Occipital lobe (tissue), 2 donors: Measurements from ENCODE around the gene AMER2. TPM values are rescaled to one million over a fixed set of nuclear protein-coding genes. Genes with fewer than 3 reads are reported as not detected.
"Not testable (repeated sequence)": the region's sequence is repeated elsewhere in the genome, so short reads cannot be mapped to it uniquely, and the experiment has no call there.

ENCODE experiments used
- DNase-seq: peaks from one replicate; lab custom pipeline; 2025; lab: John Stamatoyannopoulos, UW
- total RNA-seq: library from RNA; depleted of rRNA; stranded (reverse); fragments of >200 nt; gene quantifications from one replicate; pipeline ENCODE4 v1.2.3, GENCODE V29; 2014

The AMER2 gene
- total RNA-seq, 1 donor from 2014 or later, result 161 TPM

DNA sequence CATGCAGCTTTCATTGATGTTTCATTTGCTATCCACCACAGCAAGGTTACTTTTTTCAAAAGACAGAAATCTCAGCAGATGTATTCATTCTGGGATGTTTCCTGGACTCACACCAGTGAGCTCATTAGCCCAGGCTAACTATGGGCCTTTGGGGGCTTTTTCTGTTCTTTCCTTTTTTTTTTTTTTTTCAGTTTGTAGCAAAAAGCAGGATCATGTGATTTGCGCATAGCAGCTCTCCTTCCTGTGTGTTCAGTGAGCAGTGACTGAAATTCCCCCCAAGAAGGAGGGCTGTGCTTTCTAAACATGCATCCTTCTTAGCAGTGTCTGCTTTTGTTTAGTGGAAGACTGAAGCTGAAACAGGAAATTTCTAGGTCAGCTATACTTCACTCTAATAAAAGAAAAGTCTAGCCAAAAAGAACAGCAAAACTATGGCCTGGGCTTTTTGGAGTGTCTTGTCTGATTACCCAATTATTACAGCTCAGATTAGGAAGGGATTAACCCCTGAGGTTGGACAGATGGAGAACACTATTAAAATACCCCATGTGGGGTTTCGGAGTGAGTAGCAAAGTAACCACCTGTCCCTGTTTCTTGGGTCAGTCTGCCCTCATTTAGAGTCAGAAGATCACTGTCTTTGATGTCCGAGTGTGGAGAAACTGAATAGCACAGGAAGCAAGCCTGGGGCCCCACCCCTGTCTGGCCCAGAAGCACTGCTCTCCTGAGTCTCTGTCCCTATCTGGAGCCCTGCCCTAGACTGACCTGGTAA is 8.9 kb upstream of the AMER2 start:
- DNase-seq, result no peak

DNA sequence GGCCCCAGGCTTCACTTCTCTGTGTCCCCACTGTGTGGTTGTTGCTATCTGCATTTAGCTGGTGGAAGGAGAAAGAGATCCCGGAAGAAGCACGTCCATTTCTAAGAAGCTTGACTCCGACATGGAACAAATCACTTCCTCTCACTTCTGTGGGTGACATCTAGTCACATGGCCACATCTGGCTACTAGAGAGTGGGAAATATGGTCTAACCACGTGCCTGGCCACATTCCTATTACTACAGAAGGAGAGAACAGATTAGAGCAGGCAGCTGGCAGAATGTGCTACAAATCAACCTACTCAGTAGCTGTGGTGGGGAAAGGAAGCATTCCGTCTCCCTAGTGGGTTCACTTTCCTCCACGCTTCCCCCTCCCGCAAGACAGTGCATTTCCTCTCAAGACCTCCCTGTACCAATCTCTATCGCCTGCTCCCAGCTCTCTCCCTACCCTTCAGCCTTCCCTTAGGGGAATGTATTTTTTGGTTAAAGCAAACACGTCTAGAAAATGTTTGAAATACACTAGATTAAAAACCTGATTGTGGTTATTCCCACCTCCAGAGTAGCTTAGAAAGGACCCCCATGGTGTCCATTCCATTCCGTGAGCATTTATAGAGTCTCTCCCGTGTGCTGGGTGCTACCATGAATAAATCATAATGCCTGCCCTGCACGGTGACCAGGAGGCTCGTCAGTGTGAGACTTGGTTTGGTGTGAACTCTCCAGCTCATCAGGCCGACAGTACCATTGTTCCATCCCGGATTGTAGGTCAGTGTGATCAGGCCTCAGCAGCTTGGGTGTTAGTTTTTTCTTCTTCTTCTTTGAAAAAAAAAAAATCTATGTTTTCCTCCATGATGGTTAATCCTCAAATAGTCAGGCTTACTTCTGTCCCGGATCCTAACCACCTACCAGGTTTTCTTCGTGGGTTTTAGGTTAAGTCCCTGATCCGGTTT is 8.0 kb upstream of the AMER2 start:
- DNase-seq, result no peak

DNA sequence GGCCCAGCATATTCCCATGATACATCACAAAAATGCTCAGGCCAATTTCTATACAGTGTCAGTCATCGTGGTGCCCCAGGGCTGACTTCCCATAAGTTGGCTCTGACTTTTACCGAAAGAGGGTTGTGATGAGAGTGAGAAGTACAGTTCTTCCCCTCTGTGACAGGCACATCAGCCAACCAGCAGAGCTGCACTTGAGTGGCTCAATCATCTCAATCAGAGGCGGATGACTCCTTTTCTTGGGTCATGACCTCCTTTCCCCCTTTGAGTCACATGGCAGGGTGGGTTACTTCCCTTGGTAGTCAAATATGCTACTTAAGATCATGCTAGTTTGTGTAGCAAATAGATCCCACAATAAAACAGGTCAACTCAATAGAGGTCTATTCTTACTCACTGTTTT is 6.9 kb upstream of the AMER2 start:
- DNase-seq, result no peak

DNA sequence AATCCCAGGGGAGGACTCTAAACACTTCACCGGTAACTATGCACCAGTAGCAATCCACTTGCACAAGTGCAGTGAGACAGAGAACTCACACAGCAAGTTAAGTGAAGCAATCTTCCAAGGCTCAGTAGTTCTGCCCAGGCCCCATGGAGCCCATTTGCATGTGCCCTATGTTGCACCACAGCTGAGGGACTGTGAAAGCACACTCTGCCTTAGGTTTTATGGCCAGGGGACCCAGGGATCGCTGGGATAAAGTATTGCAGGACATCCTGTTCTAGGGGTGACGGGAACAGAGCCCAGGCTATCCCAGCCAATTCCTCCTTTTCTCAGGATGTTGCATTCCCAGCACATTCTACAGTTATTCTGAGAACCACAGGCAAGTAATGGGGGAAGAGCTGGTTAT is 6.0 kb upstream of the AMER2 start:
- DNase-seq, result no peak

DNA sequence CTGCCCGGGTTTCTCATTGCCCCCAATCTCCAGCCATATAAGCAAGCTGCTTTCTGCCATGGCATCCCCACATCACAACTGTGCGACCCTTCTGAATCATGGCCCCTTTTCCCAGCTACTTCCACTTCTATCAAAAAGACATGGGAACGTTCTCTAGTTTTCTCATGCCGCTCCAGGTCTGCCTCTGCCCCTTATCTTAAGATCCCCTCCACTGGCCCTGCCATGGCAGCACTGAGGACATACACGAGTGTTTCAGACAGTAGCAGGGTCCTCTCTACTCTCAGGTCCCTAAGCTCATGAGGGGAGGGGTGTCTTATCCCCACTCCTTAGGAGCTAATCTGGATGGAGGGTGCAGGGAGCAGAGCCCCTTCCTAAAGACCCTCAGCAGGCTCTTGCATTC is 5.5 kb upstream of the AMER2 start:
- DNase-seq, result no peak

DNA sequence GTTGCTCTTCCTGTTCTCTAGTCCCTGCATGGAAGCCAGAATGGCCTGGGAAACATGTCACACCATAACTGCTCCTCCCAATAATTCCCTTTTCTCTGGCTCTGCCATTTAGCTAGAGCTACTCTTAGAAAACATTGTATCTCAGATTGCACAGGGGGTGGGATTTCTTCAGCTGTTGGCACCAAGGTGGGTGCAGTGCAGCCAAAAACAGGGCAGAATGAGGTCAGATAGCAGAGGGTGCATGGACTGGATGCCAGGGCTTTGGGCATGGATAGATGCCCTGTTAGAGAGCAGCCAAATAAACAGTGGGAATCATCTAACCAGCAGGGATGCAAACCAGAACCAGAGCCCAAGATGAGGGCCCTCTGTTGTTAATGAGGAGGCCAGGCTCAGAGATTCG is 4.9 kb upstream of the AMER2 start:
- DNase-seq, result peak; percentile 20

DNA sequence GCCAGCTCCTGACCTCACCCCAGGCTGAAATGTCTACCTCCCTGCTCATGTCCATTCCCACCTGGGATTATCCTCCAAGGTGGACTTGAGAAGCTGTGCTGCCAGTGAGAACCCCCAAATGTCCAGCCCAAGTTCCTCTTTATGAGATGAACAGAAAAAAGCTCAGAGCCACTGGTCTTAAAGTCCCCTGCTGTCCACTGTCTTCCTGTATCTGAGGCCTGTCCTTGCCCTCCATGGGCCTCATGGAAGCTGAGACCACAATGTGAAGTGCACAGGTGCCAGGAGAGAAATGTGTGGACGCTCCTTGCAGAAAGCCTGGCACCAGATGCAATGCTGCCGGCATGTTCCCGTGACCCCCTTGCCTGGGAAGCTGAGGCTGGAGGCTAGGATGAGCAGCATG is 3.3 kb upstream of the AMER2 start:
- no peak for DNase-seq

DNA sequence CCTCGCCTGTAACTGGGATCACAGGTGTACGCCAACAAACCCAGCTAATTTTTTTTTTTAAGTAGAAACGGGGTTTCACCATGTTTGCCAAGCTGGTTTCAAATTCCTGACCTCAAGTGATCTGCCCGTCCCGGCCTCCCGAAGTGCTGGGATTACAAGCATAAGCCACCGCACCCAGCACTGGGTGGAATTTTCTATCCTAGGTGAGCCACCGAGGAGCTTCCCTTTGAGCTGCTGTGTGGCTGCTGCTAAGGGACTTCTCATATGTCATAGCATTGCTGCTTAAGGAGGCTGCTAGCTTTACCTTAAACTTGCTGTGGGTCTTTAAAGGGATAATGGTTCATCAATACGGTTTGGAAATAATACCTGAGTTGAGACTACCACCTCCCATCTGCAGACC is 2.9 kb upstream of the AMER2 start:
- no peak for DNase-seq

DNA sequence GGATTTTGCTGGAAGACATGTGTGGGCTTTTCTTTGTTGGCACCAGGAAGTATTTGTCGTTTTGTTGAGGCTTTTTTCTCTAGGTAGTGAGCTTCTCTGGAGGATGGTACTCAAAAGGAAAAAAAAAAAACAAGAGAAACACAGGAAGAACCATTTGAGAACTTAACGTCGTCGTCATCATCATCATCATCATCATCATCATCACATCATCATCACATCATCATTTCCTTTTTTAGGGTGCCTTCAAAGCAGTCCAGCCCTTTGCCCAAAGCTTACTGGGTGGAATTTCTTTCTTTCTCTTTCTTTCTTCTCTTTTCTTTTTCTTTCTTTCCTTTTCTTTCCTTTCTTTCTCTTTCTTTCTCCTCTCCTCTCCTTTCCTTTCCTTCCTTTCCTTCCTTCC is 2.2 kb upstream of the AMER2 start:
- no peak for DNase-seq

DNA sequence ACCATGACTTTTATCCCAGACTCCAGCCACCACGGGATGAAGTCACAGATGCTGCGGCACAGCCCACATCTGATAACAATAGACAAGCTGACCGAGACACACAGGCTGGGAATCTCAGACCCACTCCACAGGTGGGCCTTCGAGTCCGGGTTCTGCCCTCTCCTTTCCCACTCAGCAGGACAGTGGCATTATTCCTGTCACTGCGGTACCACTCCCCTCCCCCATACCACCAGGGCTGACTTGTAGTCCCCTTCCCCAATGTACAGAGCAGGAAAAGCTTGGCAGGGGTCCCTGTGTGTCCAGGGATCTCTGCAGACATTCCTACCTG is 179 bp upstream of the AMER2 start:
- DNase-seq, result no peak

DNA sequence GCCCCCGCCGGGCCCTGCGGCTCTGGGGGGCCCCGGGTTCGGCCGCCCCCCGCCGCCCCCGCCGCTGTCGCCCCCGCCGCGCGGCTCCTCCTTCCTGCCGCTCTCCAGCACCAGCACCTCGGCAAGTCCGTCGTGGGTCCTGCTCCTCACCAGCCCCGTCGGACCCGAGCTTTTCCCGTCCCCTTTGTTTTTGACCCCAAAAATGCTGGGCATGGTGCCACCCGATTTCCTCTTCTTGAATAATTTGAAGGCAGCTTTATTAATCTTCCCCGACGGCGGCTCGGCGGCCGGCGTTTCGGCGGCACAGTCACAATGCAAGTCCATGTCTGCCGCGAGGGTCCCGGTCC is 945 bp downstream of the AMER2 start:
- no peak for DNase-seq

DNA sequence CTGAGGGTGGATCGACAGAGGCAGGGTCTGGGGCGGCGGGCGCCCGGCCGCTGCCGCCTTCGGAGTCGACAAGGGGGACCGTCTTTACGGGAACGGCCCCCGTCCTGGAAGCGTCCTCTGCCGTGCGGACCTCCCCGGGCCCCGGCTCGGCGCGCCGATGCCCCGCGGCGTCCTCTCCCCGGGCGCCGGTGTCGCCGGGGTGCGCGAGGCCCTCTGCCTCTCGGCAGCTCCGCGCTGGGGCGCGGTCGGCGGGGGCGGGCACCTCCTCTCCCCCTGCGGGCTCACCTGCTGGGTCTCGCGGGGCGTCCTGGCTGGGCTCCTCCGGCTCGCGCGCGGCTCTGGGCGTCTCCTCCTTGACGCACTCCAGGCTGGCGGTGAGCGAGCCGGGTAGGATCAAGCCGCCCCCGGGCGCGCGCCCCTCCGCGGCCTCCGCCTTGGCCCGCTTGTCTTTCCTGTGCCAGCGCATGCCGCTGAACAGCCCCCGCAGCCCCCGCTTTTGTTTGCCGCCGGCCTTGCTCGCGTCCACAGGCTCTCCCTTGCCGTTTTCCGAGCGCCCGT is 1.5 kb downstream of the AMER2 start:
- peak; percentile 72 for DNase-seq

DNA sequence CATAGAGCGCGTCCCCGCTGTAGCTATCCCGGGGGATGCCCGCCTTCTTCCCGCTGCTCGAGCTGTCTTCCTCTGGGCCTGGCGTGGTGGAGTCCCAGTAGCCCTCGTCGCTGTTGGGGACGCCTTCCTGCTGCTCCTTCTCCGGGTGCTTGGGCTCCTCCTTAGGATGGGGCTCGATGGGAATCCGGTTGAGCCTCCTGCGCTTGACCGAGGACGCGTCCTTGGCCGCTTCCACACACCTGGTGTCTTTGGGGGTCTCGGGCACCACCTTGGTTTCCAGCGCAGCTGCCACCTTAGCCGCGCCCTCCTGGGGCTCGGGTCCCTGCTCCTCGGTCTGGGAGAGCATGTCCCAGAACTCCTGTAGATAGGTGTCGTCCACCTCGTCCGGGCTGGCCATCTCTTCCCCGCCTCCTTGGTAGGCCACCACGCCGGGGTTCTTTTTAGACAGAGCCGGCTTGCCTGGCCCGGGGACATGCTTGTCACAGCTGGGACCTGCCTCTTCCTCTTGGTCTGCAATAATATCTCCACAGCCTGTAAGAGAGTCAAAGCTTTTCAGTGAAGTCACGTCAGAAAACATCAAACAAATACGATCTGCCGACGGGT is 2.0 kb downstream of the AMER2 start:
- no peak for DNase-seq

DNA sequence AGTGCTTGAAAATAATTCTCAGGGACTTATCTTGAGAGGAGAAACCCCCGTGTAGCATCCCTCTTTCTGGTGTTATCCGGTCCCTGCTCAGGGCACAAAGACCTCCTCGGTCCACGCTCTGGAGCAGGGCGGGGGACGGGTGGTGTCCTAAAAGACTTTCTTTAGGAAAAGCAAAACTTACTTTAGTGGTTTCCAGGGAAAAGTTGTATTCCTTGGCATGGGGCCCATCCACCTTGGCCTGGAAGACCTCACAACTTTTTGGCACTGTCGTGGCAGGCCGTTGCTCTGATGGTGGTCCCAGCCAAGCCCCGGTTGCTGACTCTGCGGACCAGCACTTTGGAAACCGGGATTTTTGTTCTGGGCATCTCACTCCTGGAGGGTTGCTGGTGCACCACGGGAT is 2.7 kb downstream of the AMER2 start:
- DNase-seq, result no peak

DNA sequence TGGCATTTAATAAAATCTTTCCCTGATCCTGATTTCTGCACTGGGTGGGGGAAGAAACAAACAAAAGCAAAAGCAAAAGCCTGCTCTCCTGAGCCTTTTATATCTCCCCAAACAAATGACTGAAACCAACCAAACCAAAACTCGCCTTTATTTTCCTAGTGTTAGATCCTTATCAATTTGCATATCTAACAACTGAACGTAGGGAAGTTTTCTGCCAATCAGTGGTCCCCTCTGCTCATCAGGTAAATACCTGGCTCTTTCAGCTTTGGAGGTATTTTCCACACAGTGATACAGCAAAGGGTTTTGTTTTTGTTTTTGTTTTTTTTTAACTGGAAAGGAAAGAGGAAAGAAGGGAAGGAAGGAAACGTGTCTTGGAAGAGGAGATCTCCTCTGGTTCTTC is 3.3 kb downstream of the AMER2 start:
- no peak for DNase-seq

DNA sequence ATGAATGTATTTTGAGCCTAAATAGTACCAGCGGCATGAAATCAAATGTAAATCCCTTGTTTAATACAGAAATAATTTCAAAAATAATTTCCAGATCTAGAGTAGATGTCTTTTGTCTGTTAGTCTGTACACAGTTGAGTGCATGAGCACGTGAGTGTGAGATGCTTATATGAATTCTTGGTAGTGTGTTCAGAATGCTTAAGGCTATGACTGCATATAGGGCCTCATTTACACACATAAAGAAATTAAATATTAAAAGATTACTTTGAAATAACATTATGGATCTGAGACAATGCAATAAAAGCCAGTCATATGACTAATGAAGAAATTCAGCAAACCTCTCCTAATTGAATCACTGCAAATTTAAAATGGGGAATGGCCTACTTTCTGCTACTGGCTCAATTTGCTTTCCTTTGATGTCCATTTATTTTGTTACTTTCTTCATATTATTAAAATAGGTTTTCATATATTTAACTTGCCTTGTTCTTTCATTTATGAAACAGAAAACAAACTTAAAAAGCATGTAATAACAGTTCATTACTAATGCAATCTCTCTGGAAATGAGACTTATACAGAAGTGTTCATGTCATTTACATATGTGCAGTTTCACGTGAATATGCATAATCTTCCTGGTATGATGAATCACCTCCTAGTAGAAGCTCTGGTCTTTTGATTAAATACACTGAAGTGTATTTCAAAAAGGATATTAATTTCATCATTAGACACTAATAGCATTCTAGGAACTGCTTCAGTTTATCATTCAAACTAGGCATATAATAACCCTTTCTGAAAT is 4.5 kb downstream of the AMER2 start:
- no peak for DNase-seq

DNA sequence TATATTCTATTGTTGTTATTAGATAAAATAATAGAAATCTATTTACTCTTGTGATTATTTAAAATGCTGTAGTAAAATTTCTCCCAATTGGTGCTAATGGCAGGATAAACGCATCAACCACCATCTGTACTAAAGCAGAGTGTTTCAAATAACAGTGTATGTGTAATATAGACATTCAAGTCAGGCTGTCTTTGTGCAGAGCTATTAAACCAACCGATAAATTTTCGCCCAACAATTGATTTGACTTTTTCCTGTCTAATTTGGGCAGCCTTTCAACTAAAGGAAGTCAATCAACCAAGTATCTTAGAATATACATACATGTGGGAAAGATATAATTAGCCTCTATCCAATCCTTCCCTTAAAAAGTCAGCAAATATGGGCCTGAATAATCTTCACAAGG is 5.8 kb downstream of the AMER2 start:
- no peak for DNase-seq

DNA sequence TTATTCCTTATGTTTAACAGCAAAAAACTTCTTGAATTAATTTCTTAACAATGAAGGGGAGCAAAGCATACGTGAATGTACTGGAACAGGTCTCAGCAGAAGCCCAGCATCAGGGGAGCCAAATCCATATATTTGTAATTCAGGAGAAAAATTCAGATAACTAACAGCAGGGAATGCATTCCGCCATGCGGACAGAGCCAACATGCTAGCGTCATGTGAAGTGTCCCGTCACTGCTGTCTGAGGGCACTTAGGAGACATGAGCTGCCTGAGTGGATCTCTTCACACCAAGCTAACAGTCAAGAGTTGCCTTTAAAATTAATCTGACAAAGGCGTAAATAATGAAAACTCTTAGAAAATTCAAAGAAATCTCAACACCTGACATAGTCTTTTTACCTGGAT is 6.4 kb downstream of the AMER2 start:
- DNase-seq, result no peak

DNA sequence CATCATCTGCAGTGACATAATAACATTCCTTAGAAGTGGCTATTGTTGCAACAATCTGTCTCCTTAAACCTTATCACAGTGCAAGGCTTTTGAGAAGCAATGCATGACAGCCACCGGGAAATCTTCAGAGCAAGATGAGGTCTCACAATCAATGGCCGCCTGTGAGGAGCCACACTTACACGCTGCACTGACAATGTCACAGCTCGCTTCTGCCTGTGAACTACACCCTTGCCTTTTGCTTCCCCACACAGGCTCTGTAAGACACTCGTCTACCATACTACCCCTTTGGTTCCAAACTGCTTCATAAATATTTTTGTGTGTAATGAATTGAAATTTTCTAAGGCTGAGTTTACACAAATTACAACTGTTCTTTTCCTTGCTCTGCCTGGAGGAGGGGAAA is 6.9 kb downstream of the AMER2 start:
- DNase-seq, result not testable (repeated sequence)

DNA sequence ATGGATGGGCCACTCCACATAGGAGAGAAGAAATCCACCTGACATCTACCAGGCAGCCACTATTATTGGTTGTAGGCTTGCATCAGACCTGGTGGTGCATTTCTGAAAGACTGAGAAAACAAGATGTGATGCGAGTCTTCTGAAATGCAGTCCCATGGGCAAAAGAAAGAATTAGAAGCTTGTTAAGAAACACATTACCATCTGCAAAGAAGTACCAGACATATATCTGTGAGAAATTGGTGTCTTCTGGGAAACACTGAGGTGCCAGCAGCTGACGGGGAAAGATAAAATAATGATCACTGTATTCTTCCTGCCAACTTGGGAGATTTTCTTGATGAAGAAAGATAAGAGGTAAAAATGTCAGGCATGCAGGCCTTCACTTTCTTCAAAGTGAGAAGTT is 14.4 kb downstream of the AMER2 start:
- no peak for DNase-seq

DNA sequence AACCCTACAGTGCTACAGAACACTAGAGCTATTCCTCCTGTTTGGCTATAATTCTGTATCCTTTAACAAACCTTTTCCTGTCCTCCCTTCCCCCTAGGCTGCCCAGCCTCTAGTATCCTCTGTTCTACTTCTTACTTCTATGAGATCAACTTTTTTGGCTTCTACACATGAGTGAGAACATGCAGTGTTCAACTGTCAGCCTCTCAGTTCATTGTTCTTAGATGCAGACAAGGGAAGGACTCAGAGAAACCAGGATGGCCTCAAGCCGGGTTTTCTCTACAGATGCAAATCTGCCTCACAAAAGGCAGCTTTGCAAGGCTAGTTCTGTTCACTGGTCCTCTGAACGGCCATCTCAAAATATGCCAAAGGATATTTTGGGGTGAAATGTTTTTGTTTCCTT is 18.4 kb downstream of the AMER2 start:
- DNase-seq, result no peak
